OCI-LY3 (cell line): ENCODE results near the gene STIMATE.

ENCODE experiments used
- H2AFZ ChIP-seq: fragments of 200-600, 300-600 bp; shearing (Covaris generic); 2 replicates; pipeline ENCODE4 v1.6.0; 2014; ENCODE audit warnings: antibody characterized with exemption, low read depth, low read length
- H3K27ac ChIP-seq: fragments of 200-600, 300-600 bp; sonication (generic); 2 replicates; pipeline ENCODE4 v1.5.1; 2014; ENCODE audit warnings: mild to moderate bottlenecking, low read length, moderate library complexity, mixed read lengths
- H3K27me3 ChIP-seq: fragments of 200-600, 300-600 bp; sonication (generic); 2 replicates; pipeline ENCODE4 v1.6.1; 2014; ENCODE audit warnings: low read depth, low read length, mixed read lengths
- H3K36me3 ChIP-seq: fragments of 200-600, 300-600 bp; sonication (generic); replicated peaks from 2 replicates; pipeline ENCODE3; 2014; ENCODE audit warnings: low read depth, low read length, mixed read lengths
- H3K4me1 ChIP-seq: fragments of 300-600, 200-600 bp; sonication (generic); 2 replicates; pipeline ENCODE4 v1.6.1; 2014; ENCODE audit warnings: low read length, mixed read lengths
- H3K4me2 ChIP-seq: fragments of 200-600, 300-600 bp; sonication (generic); 2 replicates; pipeline ENCODE4 v1.6.1; 2014; ENCODE audit warnings: low read length, mixed read lengths
- H3K4me3 ChIP-seq: fragments of 300-600, 200-600 bp; sonication (generic); 2 replicates; pipeline ENCODE4 v1.5.1; 2014; ENCODE audit warnings: antibody characterized with exemption, mild to moderate bottlenecking, low read length, moderate library complexity
- H3K79me2 ChIP-seq: fragments of 300-600, 200-600 bp; shearing (Covaris generic); 2 replicates; pipeline ENCODE4 v1.6.1; 2014; ENCODE audit warnings: mild to moderate bottlenecking, low read length, mixed read lengths
- H3K9ac ChIP-seq: fragments of 300-600, 200-600 bp; shearing (Covaris generic); 2 replicates; pipeline ENCODE4 v1.6.0; 2014; ENCODE audit warnings: mild to moderate bottlenecking, low read length, moderate library complexity
- H3K9me3 ChIP-seq: fragments of 200-600, 300-600 bp; shearing (Covaris generic); 2 replicates; pipeline ENCODE4 v1.6.1; 2014; ENCODE audit warnings: low read length, mixed read lengths; ENCODE audit not compliant: insufficient read depth
- H4K20me1 ChIP-seq: fragments of 200-600, 300-600 bp; sonication (generic); 2 replicates; pipeline ENCODE4 v1.6.1; 2016; ENCODE audit warnings: low read length, mixed read lengths; ENCODE audit not compliant: insufficient read depth
- CTCF ChIP-seq: fragments of 200-600, 300-600 bp; sonication (generic); IDR thresholded peaks from 2 replicates; pipeline ENCODE4 v1.5.1; 2014; ENCODE audit warnings: antibody characterized with exemption, low read length, low read depth
- EZH2phosphoT487 ChIP-seq: fragments of 200-600 bp; shearing (Covaris generic); IDR thresholded peaks from 2 replicates; pipeline ENCODE4 v1.6.1; 2018; ENCODE audit warnings: antibody characterized with exemption, mixed run types, low read depth

Gene STIMATE

GRCh38 chr3:52844290-52844975 is 52.9 kb downstream of the STIMATE start:
- no peaks in the 10 kb centered on the region for H3K36me3 ChIP-seq
- TF ChIP-seq EZH2phosphoT487, result no peak
- TF ChIP-seq CTCF, result no peak
- H3K27ac ChIP-seq, result no peak overlapping the region
- no peak overlapping the region for H3K4me2 ChIP-seq
- no peak overlapping the region for H2AFZ ChIP-seq
- H3K27me3 ChIP-seq, result no peaks in the 10 kb centered on the region
- no peaks in the 10 kb centered on the region for H3K9me3 ChIP-seq
- no peaks in the 10 kb centered on the region for H4K20me1 ChIP-seq
- no peaks in the 10 kb centered on the region for H3K79me2 ChIP-seq
- peaks cover 11% of the 10 kb centered on the region for H3K4me1 ChIP-seq
- H3K4me3 ChIP-seq, result no peak overlapping the region
- no peak overlapping the region for H3K9ac ChIP-seq

GRCh38 chr3:52843881-52844280 is 53.5 kb downstream of the STIMATE start:
- H3K4me2 ChIP-seq, result no peak overlapping the region
- H3K36me3 ChIP-seq, result no peaks in the 10 kb centered on the region
- no peaks in the 10 kb centered on the region for H3K27me3 ChIP-seq
- no peaks in the 10 kb centered on the region for H3K79me2 ChIP-seq
- no peak overlapping the region for H2AFZ ChIP-seq
- no peaks in the 10 kb centered on the region for H4K20me1 ChIP-seq
- no peak overlapping the region for H3K9ac ChIP-seq
- H3K4me3 ChIP-seq, result no peak overlapping the region
- no peak for TF ChIP-seq EZH2phosphoT487
- TF ChIP-seq CTCF, result no peak
- H3K27ac ChIP-seq, result no peak overlapping the region
- H3K9me3 ChIP-seq, result no peaks in the 10 kb centered on the region
- H3K4me1 ChIP-seq, result peaks cover 11% of the 10 kb centered on the region

- H3K79me2 ChIP-seq, result no peaks in the 10 kb centered on the region
- no peaks in the 10 kb centered on the region for H3K36me3 ChIP-seq
- H3K27ac ChIP-seq, result no peak overlapping the region
- H3K27me3 ChIP-seq, result no peaks in the 10 kb centered on the region
- H3K9me3 ChIP-seq, result no peaks in the 10 kb centered on the region
- no peak overlapping the region for H3K4me3 ChIP-seq
- no peak overlapping the region for H2AFZ ChIP-seq
- H3K4me1 ChIP-seq, result peaks cover 11% of the 10 kb centered on the region
- no peak overlapping the region for H3K9ac ChIP-seq
- no peak overlapping the region for H3K4me2 ChIP-seq
- no peaks in the 10 kb centered on the region for H4K20me1 ChIP-seq
- no peak for TF ChIP-seq CTCF
These were observed 54.1 kb downstream of the STIMATE start for GRCh38 chr3:52843108-52843865.

- Histone ChIP-seq H3K9ac (no peak overlapping the region), H3K36me3 (no peaks in the 10 kb centered on the region), H3K4me2 (no peak overlapping the region), H3K9me3 (no peaks in the 10 kb centered on the region), H3K4me3 (no peak overlapping the region), H3K79me2 (no peaks in the 10 kb centered on the region), H3K27me3 (no peaks in the 10 kb centered on the region), H4K20me1 (no peaks in the 10 kb centered on the region), H3K27ac (no peak overlapping the region), H2AFZ (no peak overlapping the region), H3K4me1 (peaks cover 11% of the 10 kb centered on the region)
- TF ChIP-seq CTCF (no peak), EZH2phosphoT487 (no peak)
These were observed 54.9 kb downstream of the STIMATE start for GRCh38 chr3:52842424-52842823.
